ENCODE measurements around the gene CHRNG.

Gene CHRNG

GRCh38 chr2:232505856-232506255, 33.6 kb upstream of the CHRNG start:
- no peak for DNase-seq

DNA sequence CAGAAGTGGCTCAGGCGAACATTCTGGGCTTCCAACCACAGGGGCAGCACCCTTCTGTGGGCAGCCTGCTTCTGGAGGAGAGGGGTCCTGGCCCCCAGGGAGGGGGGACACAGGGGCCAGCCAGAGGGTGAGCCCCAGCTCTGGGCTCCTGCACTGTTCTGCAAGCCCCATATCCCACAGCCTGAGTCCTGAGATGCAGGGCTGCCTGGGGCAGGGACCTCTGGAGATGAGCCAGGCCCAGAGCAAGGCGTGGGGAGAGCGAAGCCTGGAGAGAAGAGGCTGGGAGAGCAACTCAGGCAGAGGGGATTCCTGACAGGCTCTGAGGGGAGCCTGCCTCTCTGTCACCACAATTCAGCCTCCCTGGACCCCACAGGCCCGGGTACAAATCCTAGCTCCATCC, 32.8 kb upstream of the CHRNG start:
- DNase-seq, result no peak

DNA sequence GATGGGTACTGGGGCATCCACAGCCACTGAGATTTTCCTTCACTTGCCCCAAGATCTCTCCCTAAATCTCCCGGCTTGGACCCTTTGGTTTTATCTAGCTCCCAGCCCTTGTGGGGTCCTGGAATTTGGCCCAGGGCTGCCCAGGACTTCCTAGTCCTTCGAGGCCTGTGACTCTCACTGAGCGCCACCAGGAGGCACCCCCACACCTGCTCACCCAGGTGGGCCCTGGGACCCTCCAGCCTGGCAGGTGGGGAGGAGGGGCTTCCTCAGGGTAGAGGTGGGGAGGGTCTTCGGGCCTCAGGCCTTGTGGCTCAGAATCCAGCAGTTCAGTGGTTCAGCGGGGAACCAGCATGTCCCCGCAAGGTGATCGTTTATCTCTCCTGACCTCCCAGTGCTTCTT, 31.2 kb upstream of the CHRNG start:
- no peak for DNase-seq

DNA sequence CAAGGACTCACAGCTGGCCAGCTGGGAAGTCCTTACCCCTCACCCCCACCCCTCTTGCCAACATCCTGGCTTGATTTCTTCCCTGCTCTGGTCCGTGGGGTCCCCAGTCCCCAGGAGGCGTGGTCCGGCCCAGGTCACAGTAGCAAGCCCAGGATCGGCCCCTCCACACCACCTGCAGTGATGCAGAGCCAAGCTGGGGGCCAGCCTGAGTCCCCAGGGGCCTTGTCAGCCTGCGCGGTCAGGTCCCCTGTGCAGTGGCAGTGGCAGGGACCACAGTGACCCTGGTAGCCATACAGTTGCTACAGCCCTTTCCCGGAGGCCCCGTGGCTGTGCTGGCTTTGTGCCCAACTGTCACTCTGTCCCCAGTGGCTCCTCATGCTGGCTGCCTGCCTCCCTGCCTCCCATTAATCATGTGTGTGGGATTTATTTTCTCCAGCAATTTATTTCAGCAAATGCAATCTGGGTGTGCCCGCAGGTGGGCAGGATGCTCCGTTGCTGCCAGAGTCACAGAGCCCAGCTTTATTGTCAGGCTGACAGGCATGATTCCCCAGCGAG, 28.1 kb upstream of the CHRNG start:
- DNase-seq, result no peak

GRCh38 chr2:232512602-232513001, 26.9 kb upstream of the CHRNG start:
- DNase-seq, result no peak

- DNase-seq, result no peak
Observed at GRCh38 chr2:232513353-232513752, 26.1 kb upstream of the CHRNG start.

- no peak for DNase-seq
Observed at GRCh38 chr2:232515639-232516038, 23.9 kb upstream of the CHRNG start.

DNA sequence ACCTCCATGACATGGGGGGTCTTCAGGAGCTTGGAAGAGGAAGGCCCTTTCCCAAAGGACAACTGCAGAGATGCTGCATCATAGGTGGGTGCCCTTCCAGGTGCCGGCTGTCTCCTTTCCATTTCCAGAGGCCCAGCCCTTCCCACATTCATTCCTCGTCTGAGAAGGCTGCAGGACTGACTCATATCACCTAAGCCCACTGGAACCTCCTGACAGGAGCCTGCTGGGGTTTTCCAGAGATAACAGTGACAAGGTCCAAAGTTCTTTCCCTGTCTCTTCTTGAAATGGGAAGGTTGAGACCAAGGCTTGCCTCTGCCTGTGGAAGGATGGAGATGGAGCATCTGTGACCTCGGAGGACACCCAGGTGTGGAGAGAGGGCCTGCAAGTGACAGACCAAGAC, 22.9 kb upstream of the CHRNG start:
- DNase-seq, result no peak

DNA sequence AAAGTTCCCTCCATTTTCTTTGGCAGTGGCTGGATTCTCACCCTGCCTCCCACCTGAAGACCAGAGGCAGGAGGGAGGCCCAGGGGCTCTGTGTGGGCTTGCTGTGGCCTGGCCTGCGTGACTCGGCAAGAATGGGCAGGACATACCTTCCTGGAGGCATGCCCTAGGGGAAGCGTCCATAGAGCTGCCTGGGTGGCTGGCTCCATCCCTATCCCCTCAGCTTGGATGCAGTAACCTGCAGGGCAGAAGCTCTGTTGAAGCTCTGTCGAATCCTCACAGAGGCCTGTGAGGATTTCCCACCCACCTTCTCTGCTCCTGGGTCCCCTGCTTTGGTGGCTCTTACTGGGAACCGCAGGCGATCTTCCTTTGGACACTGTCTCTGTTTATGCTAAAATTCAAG, 20.6 kb upstream of the CHRNG start:
- no peak for DNase-seq

DNA sequence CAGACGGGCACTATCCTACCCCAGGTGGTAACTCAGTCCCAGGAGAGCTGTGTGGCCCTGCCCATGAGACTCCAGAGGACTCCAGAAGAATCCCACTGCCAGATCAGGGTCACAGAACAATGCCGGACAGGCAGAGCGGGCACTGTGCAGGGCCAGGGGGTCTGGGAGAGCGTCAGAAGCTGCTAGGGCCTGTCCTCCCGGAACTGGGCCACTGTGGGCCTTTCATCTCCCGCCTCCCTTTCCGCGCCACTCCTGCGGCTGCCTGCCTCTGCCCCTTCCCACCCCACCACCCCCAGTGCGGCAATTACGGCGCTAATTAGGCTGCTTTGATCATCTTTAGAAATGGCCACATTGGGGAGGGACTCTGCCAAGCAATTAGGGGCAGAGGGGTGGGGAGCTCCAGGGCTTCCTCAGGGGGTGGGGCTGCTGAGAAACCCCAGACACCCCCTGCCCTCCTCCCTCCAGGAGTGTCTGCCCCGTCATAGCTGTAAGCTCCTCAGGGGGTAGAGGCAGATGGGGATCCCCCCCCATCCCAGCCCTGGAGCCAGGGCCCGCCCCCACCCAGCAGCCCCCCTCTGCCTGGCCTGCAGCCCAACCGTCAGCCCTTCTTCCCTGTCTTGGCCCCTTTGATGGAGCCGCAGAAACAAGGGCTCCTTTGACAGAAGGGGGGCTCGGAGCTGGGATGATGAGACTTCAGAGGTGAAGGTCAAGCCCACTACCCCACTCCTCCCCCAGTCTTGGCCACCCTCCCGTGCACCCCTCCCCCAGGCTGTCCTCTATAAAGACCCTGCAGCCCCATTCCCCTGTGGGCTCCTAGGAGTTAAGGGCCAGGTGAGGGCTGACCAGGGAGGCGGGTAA, 19.7 kb upstream of the CHRNG start, which contains the start of gene PRSS56:
Gene PRSS56 (plus strand): TSS at position 808 of the 858 bp plus-strand sequence. CDS start 211 bp downstream, outside the sequence.
- DNase-seq, result no peak

GRCh38 chr2:232520489-232520888, 19.0 kb upstream of the CHRNG start:
- no peak for DNase-seq

GRCh38 chr2:232521098-232521497, 18.4 kb upstream of the CHRNG start:
- no peak for DNase-seq

GRCh38 chr2:232521959-232522622, 17.4 kb upstream of the CHRNG start:
- peak; percentile 42 to 54 for DNase-seq

DNA sequence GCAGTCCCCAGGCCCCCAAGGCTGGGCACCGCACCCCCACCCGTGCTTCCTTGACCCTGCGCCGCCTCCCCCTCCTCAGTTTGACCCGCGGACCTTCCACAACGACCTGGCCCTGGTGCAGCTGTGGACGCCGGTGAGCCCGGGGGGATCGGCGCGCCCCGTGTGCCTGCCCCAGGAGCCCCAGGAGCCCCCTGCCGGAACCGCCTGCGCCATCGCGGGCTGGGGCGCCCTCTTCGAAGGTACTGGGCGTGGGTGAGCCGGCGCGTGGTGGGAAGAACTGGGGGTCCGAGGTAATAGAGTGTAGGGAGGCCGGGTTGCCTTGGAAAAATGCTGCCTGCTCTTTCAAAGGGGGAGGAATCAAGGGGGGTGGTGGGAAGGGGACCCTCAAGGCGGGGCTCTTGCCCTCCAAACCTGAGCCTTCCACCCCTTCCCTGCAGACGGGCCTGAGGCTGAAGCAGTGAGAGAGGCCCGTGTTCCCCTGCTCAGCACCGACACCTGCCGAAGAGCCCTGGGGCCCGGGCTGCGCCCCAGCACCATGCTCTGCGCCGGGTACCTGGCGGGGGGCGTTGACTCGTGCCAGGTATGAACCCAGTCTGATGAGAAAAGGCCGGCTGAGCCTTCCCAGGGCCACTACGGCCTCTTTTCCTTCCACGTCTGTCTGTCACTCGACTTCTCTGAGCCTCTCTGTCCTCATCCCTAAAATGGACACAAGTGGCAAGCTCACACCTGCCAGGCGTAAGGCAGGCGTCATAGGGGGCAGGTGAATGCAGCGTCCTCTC, 16.7 kb upstream of the CHRNG start:
- no peak for DNase-seq

GRCh38 chr2:232523402-232523681, 16.1 kb upstream of the CHRNG start:
- DNase-seq, result no peak

DNA sequence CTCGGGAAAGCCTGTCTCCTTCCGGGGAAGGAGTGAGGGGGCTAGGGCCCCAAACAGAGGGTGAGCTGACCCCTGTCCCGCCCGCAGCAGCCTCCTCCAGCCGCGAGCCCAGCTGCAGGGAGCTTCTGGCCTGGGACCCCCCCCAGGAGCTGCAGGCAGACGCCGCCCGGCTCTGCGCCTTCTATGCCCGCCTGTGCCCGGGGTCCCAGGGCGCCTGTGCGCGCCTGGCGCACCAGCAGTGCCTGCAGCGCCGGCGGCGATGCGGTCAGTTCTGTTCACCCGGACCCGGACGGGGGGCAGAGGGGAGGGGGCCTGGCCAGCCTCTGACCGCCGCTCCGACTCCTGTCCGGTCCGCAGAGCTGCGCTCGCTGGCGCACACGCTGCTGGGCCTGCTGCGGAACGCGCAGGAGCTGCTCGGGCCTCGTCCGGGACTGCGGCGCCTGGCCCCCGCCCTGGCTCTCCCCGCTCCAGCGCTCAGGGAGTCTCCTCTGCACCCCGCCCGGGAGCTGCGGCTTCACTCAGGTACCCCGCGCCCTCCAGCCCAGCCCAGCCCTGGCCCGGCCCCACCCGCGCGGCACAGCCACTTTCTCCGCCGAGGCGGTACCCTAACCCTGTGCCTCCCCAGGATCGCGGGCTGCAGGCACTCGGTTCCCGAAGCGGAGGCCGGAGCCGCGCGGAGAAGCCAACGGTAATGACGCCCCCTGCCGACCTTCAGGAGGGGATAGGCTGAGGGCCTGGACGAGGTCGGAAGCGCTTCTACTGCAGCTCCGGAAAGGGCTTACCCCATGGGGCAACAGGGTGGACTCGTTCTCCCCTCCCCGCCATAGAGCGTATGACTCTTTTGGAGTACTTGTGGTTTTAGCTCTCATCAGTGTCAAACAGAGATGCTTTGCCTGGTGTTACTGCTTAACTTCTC, 15.6 kb upstream of the CHRNG start:
- no peak for DNase-seq

GRCh38 chr2:232524771-232525170, 14.7 kb upstream of the CHRNG start:
- DNase-seq, result no peak

DNA sequence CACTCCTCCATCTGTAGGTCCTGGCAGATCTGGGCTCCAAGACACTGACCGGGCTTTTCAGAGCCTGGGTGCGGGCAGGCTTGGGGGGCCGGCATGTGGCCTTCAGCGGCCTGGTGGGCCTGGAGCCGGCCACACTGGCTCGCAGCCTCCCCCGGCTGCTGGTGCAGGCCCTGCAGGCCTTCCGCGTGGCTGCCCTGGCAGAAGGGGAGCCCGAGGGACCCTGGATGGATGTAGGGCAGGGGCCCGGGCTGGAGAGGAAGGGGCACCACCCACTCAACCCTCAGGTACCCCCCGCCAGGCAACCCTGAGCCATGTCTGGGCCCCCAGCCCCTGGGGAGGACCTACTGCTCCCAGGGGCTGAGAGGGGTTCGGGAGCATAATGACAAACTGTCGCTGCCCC, 14.3 kb upstream of the CHRNG start:
- DNase-seq, result no peak

DNA sequence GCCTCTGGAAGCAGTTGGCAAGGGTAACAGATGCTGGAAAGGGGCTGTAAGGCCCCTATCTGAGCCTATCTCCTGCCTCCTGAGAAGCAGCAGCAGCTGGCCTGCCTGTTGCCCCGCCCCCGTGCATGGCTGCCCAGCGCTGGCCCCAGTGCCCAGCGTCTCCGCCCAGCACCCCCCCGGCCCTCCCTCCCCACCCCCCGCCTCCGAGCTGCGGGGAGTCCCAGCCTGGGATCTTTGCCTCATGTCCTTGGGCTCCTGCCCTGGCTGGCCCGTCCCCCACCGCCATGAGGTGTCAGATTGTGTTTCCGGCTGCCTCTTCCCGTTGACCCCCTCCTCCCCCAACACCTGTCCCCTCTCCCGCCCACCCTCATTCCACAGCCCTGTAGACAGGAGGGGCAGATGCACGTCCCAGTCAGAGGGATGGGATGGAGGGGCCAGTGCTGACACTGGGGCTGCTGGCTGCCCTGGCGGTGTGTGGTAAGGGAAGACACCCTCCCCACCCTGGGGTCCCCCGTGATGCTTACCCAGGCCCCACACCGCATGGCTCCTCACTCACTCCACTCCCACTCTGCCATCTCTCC, 13.6 kb upstream of the CHRNG start, which contains the start of gene CHRND:
Gene CHRND (plus strand): TSS at position 370 of the 581 bp plus-strand sequence. CDS start 56 bp downstream, at position 426.
- DNase-seq, result no peak

GRCh38 chr2:232526372-232526941, 13.0 kb upstream of the CHRNG start:
- DNase-seq, result no peak

DNA sequence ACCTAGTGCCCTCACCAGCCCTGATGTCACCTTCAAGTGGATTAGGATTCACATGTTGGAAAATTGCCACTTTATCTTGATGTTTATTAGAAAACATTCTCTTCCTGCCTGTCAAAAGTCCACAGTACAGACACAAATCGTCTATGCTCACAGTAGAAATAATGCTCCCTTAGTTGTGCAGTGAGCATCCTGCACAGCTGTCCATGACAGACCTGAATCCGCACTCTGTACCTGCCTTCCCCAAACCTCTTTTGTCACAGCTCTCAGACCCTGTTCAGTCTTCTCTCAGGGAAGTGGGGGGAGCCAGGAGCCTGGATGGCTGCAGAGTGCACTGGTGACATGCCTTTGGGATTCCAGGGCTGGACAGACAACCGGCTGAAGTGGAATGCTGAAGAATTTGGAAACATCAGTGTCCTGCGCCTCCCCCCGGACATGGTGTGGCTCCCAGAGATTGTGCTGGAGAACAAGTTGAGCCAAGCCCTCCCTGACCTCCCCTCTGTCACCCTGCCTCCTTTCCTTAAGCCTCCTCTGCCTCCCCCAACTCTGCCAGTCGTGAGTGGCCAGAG, 11.5 kb upstream of the CHRNG start:
- DNase-seq, result no peak
